SU-DHL-6 (cell line): Measurements from ENCODE around the gene SOCS7.
A peak's percentile ranks its signal among the peaks of the same experiment; 100 is the strongest.

Source experiments
- H2AFZ ChIP-seq: fragments of 200-600 bp; sonication (generic); 2 replicates; pipeline ENCODE4 v1.6.1; 2014; ENCODE audit warnings: low read depth, mild to moderate bottlenecking, moderate library complexity, mixed read lengths, antibody characterized with exemption, low read length; ENCODE audit not compliant: severe bottlenecking
- H3F3A ChIP-seq: fragments of 200-600 bp; shearing (Covaris generic); 2 replicates; pipeline ENCODE4 v1.6.0; 2016; ENCODE audit warnings: antibody characterized with exemption, mild to moderate bottlenecking; ENCODE audit not compliant: insufficient read depth
- H3K27ac ChIP-seq: fragments of 200-600 bp; sonication (generic); 2 replicates; pipeline ENCODE4 v1.5.1; 2016; ENCODE audit warnings: low read depth, mild to moderate bottlenecking, low read length, moderate library complexity, mixed read lengths
- H3K27me3 ChIP-seq: fragments of 200-600 bp; sonication (generic), shearing (Covaris generic); 2 replicates; pipeline ENCODE4 v1.6.0; 2014; ENCODE audit warnings: mild to moderate bottlenecking, low read length
- H3K36me3 ChIP-seq: fragments of 200-600 bp; sonication (generic); 2 replicates; pipeline ENCODE4 v1.6.1; 2014; ENCODE audit warnings: mild to moderate bottlenecking, low read length, mixed read lengths
- H3K4me2 ChIP-seq: fragments of 300-600, 200-600 bp; shearing (Covaris generic), sonication (generic); 2 replicates; pipeline ENCODE4 v1.6.0; 2014; ENCODE audit warnings: low read length, low read depth, mild to moderate bottlenecking; ENCODE audit not compliant: poor library complexity, severe bottlenecking
- H3K4me3 ChIP-seq: fragments of 200-600 bp; sonication (generic); 2 replicates; pipeline ENCODE4 v1.5.1; 2014; ENCODE audit warnings: antibody characterized with exemption, low read length, mild to moderate bottlenecking, mixed read lengths; ENCODE audit not compliant: insufficient read depth, poor library complexity, severe bottlenecking
- H3K79me2 ChIP-seq: fragments of 200-600 bp; sonication (generic); 2 replicates; pipeline ENCODE4 v1.6.1; 2014; ENCODE audit warnings: mild to moderate bottlenecking, low read length, moderate library complexity; ENCODE audit not compliant: insufficient read depth
- H3K9ac ChIP-seq: fragments of 200-600 bp; sonication (generic); 2 replicates; pipeline ENCODE4 v1.7.0; 2014; ENCODE audit warnings: mild to moderate bottlenecking, low read length
- H3K9me2 ChIP-seq: fragments of 200-600 bp; sonication (generic); replicated peaks from 2 replicates; pipeline ENCODE4 v1.6.1; 2014; ENCODE audit warnings: low read length; ENCODE audit not compliant: insufficient read depth
- H3K9me3 ChIP-seq: fragments of 200-600 bp; sonication (generic); 2 replicates; pipeline ENCODE4 v1.6.1; 2014; ENCODE audit warnings: low read length, mixed read lengths; ENCODE audit not compliant: insufficient read depth
- H4K20me1 ChIP-seq: fragments of 200-600 bp; sonication (generic); 2 replicates; pipeline ENCODE4 v1.6.1; 2014; ENCODE audit warnings: low read depth, mild to moderate bottlenecking, antibody characterized with exemption, low read length, moderate library complexity, mixed read lengths
- CTCF ChIP-seq: fragments of 200-600 bp; sonication (generic); IDR thresholded peaks from one replicate; pipeline ENCODE4 v1.5.1; 2017; ENCODE audit warnings: antibody characterized with exemption, mild to moderate bottlenecking, low read length, moderate library complexity; ENCODE audit not compliant: insufficient read depth, poor library complexity, severe bottlenecking
- EZH2phosphoT487 ChIP-seq: fragments of 200-600 bp; sonication (generic), shearing (Covaris generic); conservative IDR thresholded peaks from 2 replicates; pipeline ENCODE4 v1.6.1; 2018; ENCODE audit warnings: mild to moderate bottlenecking, antibody characterized with exemption, low read length, moderate library complexity, mixed read lengths

The SOCS7 gene

GRCh38 chr17:38442548-38442947, 90.9 kb downstream of the SOCS7 start:
- no peaks in the 10 kb centered on the region for H3K79me2 ChIP-seq
- H3K9ac ChIP-seq, result no peak overlapping the region
- no peaks in the 10 kb centered on the region for H3K9me3 ChIP-seq
- no peak overlapping the region for H3K27ac ChIP-seq
- no peak overlapping the region for H3K4me3 ChIP-seq
- H3K36me3 ChIP-seq, result no peaks in the 10 kb centered on the region
- H3F3A ChIP-seq, result no peaks in the 10 kb centered on the region
- no peaks in the 10 kb centered on the region for H4K20me1 ChIP-seq
- no peak overlapping the region for H2AFZ ChIP-seq
- TF ChIP-seq CTCF, result no peak
- TF ChIP-seq EZH2phosphoT487, result no peak
- no peak overlapping the region for H3K4me2 ChIP-seq
- no peaks in the 10 kb centered on the region for H3K9me2 ChIP-seq
- H3K27me3 ChIP-seq, result no peaks in the 10 kb centered on the region

GRCh38 chr17:38443356-38444031, 91.8 kb downstream of the SOCS7 start:
- TF ChIP-seq EZH2phosphoT487 (no peak), CTCF (no peak)
- no peaks in the 10 kb centered on the region for H3K9me2 ChIP-seq
- H3K27ac ChIP-seq, result no peak overlapping the region
- H3K9ac ChIP-seq, result no peak overlapping the region
- no peaks in the 10 kb centered on the region for H3K36me3 ChIP-seq
- no peak overlapping the region for H3K4me3 ChIP-seq
- H3F3A ChIP-seq, result no peaks in the 10 kb centered on the region
- H3K9me3 ChIP-seq, result no peaks in the 10 kb centered on the region
- no peaks in the 10 kb centered on the region for H3K27me3 ChIP-seq
- H3K79me2 ChIP-seq, result no peaks in the 10 kb centered on the region
- no peak overlapping the region for H3K4me2 ChIP-seq
- H2AFZ ChIP-seq, result no peak overlapping the region
- no peaks in the 10 kb centered on the region for H4K20me1 ChIP-seq

- Histone ChIP-seq H3K79me2 (no peaks in the 10 kb centered on the region), H3K4me2 (no peak overlapping the region), H3F3A (no peaks in the 10 kb centered on the region), H3K36me3 (no peaks in the 10 kb centered on the region), H3K9ac (no peak overlapping the region), H2AFZ (no peak overlapping the region), H3K9me3 (no peaks in the 10 kb centered on the region), H3K9me2 (no peaks in the 10 kb centered on the region), H3K27ac (no peak overlapping the region), H4K20me1 (no peaks in the 10 kb centered on the region), H3K27me3 (no peaks in the 10 kb centered on the region), H3K4me3 (no peak overlapping the region)
- TF ChIP-seq EZH2phosphoT487, result no peak
- peak; percentile 73 for TF ChIP-seq CTCF
These were observed 92.5 kb downstream of the SOCS7 start for GRCh38 chr17:38444151-38444550.
